Ascending aorta (tissue), 2 donors: ENCODE measurements around the gene CRACDL. TPM values are rescaled to one million over a fixed set of nuclear protein-coding genes. Genes with fewer than 3 reads are reported as not detected.
"Not testable (repeated sequence)": the region's sequence is repeated elsewhere in the genome, so short reads cannot be mapped to it uniquely, and the experiment has no call there.

Experiments
- DNase-seq, 2 donors: peaks; one replicate each; pipeline ENCODE4 v3.0.0-alpha.2; 2019; ENCODE audit warnings: low spot score in 2 of 2
- H3K27ac ChIP-seq, 2 donors: fragments of 200-600 bp; sonication (generic); one replicate each; pipeline ENCODE4 v1.5.1; 2016 to 2017; ENCODE audit warnings: mild to moderate bottlenecking in 1 of 2
- H3K27me3 ChIP-seq: fragments of 200-600 bp; sonication (generic); one replicate; pipeline ENCODE4 v1.5.1; 2017
- H3K36me3 ChIP-seq, 2 donors: fragments of 200-600 bp; sonication (generic); one replicate each; pipeline ENCODE4 v1.5.1; 2016
- H3K4me1 ChIP-seq, 2 donors: fragments of 200-600 bp; sonication (generic); one replicate each; pipeline ENCODE4 v1.5.1; 2016 to 2017; ENCODE audit warnings: mild to moderate bottlenecking in 1 of 2
- H3K4me3 ChIP-seq, 2 donors: fragments of 200-600 bp; sonication (generic); one replicate each; pipeline ENCODE4 v1.5.1; 2016 to 2017; ENCODE audit warnings: mild to moderate bottlenecking in 1 of 2
- H3K9me3 ChIP-seq, 2 donors: fragments of 200-600 bp; sonication (generic); one replicate each; pipeline ENCODE4 v1.5.1; 2016
- CTCF ChIP-seq, 3 experiments: fragments of 200-600 bp in 2 of 3; fragments of 450-650 bp in 1 of 3; sonication (generic) in 2 of 3; IDR thresholded peaks; one replicate each; pipeline ENCODE4 v1.5.1; 2016 to 2019; ENCODE audit warnings: antibody characterized with exemption in 3 of 3, mild to moderate bottlenecking in 1 of 3, moderate library complexity in 1 of 3
- intact Hi-C: fragments of 100-400 bp; cut with DNase I; formaldehyde crosslinking; loops from one replicate; pipeline ENCODE4 v1.15.1; 2023
- total RNA-seq: library from RNA; depleted of rRNA; stranded (reverse); fragments of >200 nt; gene quantifications from one replicate; pipeline ENCODE4 v1.1.0, GENCODE V29; 2016

Gene CRACDL
- total RNA-seq, 1 donor from 2014 or later = 51.9 TPM

DNA sequence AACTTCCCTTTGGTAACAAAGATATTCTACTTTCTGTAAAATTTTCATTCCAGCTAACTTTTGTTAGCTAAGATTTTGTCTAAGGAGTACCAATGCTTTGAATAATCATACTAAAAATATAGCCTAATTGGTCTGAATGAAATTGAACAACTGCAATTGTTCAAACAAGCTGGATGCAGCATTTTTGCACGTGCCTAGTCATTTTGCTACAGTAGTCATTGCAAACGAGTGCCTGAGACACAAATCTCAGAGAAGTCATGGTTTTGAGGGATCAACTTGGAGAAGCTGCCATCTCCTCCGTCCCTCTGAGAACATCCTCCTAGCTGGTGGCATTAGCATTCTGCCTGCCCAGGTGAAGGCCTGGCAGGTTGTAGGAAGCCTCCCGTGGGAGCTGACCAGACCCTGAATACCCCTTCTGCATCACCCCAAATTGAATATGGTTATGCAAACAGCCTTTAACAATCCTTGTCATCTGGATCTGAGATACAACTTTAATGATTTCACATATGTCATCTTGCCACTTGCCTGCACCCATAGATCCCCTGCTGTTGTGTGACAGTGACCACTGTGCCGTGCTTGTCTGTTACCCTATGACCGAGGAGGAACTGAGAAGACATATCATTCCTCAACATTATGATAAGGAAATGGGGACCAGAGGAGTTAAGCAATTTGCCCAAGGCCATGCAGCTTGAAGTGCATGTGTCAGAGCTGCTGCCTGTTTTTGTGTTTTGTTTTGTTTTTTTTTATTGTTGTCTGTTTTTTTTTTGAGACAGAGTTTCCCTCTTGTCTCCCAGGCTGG lies 176.0 kb downstream of the CRACDL start:
- no peak overlapping the region for H3K4me3 ChIP-seq
- no peaks in the 10 kb centered on the region for H3K9me3 ChIP-seq
- H3K27me3 ChIP-seq = no peaks in the 10 kb centered on the region
- H3K4me1 ChIP-seq = peaks cover 0 to 11% of the 10 kb centered on the region in 2 donors
- no peaks in the 10 kb centered on the region for H3K36me3 ChIP-seq
- H3K27ac ChIP-seq = no peak overlapping the region
- intact Hi-C loops = loop anchor here (2.0 kb wide), 2 partner anchors 29 to 59 kb away; partner anchors contain the start of gene MGAT4A
- TF ChIP-seq CTCF (IDR thresholded peaks at IDR 0.05) = no peak
- no peak for DNase-seq

DNA sequence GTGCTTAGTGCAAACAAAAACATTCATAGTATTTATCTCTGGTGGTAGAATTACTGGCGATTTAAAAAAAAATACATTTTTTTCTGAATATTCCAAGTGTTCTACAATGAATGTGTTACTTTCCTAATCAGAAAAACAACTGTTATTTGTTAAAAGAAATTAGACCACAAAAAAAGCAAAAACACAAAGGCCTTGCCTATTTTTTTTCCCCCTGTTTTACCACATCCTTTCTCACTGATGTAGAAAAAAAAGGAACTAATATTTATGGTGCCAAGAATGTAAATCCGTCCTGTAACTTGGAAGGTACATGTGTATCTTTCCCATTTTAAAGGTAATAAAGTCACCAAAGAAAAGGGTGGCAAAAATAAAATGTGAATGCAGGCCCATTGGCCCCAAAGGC lies 176.7 kb downstream of the CRACDL start:
- intact Hi-C loops = loop anchor here (2.0 kb wide), 2 partner anchors 29 to 59 kb away; partner anchors contain the start of gene MGAT4A
- Histone ChIP-seq H3K36me3 (no peaks in the 10 kb centered on the region), H3K9me3 (no peaks in the 10 kb centered on the region), H3K27me3 (no peaks in the 10 kb centered on the region), H3K4me3 (no peak overlapping the region), H3K27ac (peak overlapping the region; percentile 17 to 29), H3K4me1 (peaks cover 0 to 11% of the 10 kb centered on the region in 2 donors)
- TF ChIP-seq CTCF (IDR thresholded peaks at IDR 0.05) = no peak
- no peak for DNase-seq

GRCh38 chr2:98757904-98758421 lies 178.1 kb downstream of the CRACDL start:
- Histone ChIP-seq H3K27ac (peak overlapping the region; percentile 11 to 43), H3K4me1 (peaks cover 0 to 11% of the 10 kb centered on the region in 2 donors), H3K4me3 (peak overlapping the region; percentile 14 to 46), H3K27me3 (no peaks in the 10 kb centered on the region), H3K36me3 (no peaks in the 10 kb centered on the region), H3K9me3 (no peaks in the 10 kb centered on the region)
- intact Hi-C loops = loop anchor here (2.0 kb wide), 2 partner anchors 27 to 57 kb away; partner anchors contain the start of gene MGAT4A
- TF ChIP-seq CTCF (IDR thresholded peaks at IDR 0.05) = no peak
- peak in 1 of 2 donors; percentile 92 for DNase-seq

DNA sequence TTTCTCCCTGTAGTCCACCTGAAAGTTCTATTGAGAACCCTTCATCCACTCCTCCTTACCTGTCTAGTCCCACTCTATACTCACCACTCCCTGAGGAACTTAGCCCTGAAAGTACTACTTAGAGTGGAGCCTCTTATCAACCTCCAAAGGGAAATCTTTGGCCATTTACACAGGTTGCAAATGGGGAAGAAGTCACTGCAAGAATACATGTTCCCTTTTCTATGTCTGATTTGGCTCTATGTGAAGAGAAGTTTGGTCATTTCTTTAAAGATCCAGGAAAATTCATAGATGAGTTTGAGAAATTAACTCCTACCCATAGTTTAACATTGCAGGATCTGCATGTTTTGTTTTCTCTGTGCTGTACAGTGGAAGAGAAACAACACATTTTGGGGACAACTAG lies 182.2 kb downstream of the CRACDL start:
- Histone ChIP-seq H3K36me3 (no peaks in the 10 kb centered on the region), H3K4me1 (peaks cover 0 to 9% of the 10 kb centered on the region in 2 donors), H3K9me3 (no peaks in the 10 kb centered on the region), H3K27ac (no peak overlapping the region), H3K27me3 (no peaks in the 10 kb centered on the region), H3K4me3 (no peak overlapping the region)
- TF ChIP-seq CTCF (IDR thresholded peaks at IDR 0.05) = no peak
- DNase-seq = no peak
- intact Hi-C loops = no loop called here

DNA sequence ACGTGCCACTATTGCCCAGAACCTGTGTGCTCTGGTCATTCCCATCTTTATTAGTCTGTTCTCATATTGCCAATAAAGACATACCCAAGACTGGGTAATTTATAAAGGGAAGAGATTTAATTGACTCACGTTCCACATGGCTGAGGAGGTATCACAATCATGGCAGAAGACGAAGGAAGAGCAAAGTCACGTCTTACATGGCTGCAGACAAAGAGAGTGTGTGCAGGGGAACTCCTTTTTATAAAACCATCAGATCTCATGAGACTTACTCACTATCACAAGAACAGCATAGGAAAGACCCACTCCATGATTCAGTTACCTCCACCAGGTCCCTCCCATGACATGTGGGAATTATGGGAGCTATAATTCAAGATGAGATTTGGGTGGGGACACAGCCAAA lies 183.3 kb downstream of the CRACDL start:
- intact Hi-C loops = not testable (repeated sequence)

GRCh38 chr2:98751748-98752147 lies 184.3 kb downstream of the CRACDL start:
- Histone ChIP-seq H3K4me1 (no peaks in the 10 kb centered on the region), H3K27ac (no peak overlapping the region), H3K9me3 (no peaks in the 10 kb centered on the region), H3K4me3 (no peak overlapping the region), H3K36me3 (no peaks in the 10 kb centered on the region), H3K27me3 (no peaks in the 10 kb centered on the region)
- intact Hi-C loops = no loop called here
- TF ChIP-seq CTCF (IDR thresholded peaks at IDR 0.05) = no peak
- no peak for DNase-seq

More for the DNA sequence above, 183.3 kb downstream of the CRACDL start:
- not testable (repeated sequence) for H3K27ac ChIP-seq, H3K36me3 ChIP-seq, H3K9me3 ChIP-seq, H3K4me1 ChIP-seq, H3K27me3 ChIP-seq, DNase-seq, H3K4me3 ChIP-seq
